OCI-LY1 (cell line): Measurements from ENCODE around the gene NUP93.

Experiments
- EZH2 ChIP-seq: fragments of 200-600 bp; sonication (generic), shearing (Covaris generic); IDR thresholded peaks from 2 replicates; pipeline ENCODE4 v1.8.0; 2017; ENCODE audit warnings: borderline replicate concordance, mixed run types, mild to moderate bottlenecking, antibody characterized with exemption, low read length, moderate library complexity, mixed read lengths
- TF ChIP-seq, protein P1 (sequence below): fragments of 200-600 bp; sonication (generic), shearing (Covaris generic); IDR thresholded peaks from 2 replicates; pipeline ENCODE4 v1.5.1; 2017; ENCODE audit warnings: mild to moderate bottlenecking, antibody characterized with exemption, low read length, moderate library complexity, mixed read lengths

DNA sequence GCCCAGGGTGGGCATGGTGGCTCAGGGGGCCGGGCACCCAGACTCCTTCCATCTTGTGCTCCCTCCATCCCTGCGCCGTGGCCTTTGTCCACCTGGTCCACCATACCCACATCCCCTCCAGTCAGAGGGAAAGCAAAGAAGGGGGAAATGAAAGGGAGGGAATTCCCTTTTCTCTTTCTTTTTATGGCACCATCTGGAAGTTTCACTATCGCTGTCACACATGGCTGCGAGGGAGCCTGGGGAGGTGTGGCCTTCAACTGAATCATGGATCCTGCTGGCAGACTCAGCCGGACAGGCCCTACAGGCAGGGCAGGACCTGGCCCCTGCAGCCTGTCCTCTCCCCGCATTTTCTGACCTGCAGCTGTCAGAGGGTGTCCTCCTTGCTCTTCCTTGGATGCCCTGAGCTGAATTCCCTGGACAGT is 141.3 kb downstream of the NUP93 start:
- TF ChIP-seq, protein P1, sequence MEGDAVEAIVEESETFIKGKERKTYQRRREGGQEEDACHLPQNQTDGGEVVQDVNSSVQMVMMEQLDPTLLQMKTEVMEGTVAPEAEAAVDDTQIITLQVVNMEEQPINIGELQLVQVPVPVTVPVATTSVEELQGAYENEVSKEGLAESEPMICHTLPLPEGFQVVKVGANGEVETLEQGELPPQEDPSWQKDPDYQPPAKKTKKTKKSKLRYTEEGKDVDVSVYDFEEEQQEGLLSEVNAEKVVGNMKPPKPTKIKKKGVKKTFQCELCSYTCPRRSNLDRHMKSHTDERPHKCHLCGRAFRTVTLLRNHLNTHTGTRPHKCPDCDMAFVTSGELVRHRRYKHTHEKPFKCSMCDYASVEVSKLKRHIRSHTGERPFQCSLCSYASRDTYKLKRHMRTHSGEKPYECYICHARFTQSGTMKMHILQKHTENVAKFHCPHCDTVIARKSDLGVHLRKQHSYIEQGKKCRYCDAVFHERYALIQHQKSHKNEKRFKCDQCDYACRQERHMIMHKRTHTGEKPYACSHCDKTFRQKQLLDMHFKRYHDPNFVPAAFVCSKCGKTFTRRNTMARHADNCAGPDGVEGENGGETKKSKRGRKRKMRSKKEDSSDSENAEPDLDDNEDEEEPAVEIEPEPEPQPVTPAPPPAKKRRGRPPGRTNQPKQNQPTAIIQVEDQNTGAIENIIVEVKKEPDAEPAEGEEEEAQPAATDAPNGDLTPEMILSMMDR: no peak
- TF ChIP-seq EZH2: no peak
